ENCODE results near the gene SFXN3. TPM values are rescaled to one million over a fixed set of nuclear protein-coding genes. Genes with fewer than 3 reads are reported as not detected.

SFXN3 gene
- total RNA-seq, 6 experiments from 2014 or later, result 44.1 to 57.4 (median 50.5) TPM

DNA sequence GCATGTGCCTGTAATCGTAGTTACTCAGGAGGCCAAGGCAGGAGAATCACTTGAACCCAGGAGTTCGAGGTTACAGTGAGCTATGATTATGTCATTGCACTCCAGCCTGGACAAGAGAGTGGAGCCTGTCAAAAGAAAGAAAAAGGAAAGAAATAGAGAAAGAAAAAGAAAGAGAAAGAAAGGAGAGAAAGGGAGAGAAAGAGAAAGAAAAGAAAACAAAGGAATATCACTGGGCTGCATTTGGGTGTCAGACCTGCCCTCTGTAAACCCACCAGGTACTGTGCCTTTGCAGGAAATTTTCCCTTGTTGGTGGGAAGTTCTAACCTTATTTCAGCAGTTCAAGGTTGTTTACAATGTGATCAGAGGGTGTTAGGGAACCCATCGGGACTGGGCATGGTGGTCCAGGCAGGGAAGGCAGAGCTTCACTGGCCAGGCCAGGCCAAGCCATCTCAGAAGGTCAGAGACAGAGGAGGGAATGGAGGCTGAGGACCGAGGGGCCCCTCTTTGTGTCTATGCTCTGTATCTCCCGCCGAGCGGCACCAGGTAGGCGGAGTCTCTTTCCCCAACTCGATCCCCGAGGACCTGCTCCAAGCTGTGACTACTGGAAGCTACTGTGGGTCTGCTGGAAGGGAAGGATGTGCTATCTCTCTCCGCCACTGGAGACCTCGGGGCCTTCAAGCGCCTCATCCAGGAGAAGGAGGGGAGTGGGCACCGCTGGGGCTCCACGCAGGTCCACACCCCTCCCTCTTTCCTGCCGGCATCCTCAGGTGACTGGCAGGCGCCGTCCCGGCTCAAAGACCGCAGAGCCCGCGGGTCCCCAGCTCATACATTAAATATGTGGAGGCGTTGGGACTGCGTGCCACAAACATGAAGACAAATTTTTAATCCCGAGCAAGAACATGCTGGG, 15.6 kb downstream of the SFXN3 start:
- DNase-seq, result peak; percentile 18
- peaks cover 15% of the 10 kb centered on the region for H3K27me3 Mint-ChIP-seq (ENCODE audit: insufficient read depth)
- H3K9me3 Mint-ChIP-seq, result no peaks in the 10 kb centered on the region
- H3K4me3 Mint-ChIP-seq, result peak overlapping the region; percentile 78
- peak overlapping the region; percentile 69; the same call in 1 of the 2 replicates for H3K27ac Mint-ChIP-seq
- TF ChIP-seq, protein P1, sequence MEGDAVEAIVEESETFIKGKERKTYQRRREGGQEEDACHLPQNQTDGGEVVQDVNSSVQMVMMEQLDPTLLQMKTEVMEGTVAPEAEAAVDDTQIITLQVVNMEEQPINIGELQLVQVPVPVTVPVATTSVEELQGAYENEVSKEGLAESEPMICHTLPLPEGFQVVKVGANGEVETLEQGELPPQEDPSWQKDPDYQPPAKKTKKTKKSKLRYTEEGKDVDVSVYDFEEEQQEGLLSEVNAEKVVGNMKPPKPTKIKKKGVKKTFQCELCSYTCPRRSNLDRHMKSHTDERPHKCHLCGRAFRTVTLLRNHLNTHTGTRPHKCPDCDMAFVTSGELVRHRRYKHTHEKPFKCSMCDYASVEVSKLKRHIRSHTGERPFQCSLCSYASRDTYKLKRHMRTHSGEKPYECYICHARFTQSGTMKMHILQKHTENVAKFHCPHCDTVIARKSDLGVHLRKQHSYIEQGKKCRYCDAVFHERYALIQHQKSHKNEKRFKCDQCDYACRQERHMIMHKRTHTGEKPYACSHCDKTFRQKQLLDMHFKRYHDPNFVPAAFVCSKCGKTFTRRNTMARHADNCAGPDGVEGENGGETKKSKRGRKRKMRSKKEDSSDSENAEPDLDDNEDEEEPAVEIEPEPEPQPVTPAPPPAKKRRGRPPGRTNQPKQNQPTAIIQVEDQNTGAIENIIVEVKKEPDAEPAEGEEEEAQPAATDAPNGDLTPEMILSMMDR (IDR thresholded peaks at IDR 0.05), result no peak; the same call in 1 of the 2 replicates
- peaks cover 57% of the 10 kb centered on the region for H3K4me1 Mint-ChIP-seq (ENCODE audit: low read depth)
- no peaks in the 10 kb centered on the region; the same call in none of the 2 replicates for H3K36me3 Mint-ChIP-seq (ENCODE audit: low read depth)

DNA sequence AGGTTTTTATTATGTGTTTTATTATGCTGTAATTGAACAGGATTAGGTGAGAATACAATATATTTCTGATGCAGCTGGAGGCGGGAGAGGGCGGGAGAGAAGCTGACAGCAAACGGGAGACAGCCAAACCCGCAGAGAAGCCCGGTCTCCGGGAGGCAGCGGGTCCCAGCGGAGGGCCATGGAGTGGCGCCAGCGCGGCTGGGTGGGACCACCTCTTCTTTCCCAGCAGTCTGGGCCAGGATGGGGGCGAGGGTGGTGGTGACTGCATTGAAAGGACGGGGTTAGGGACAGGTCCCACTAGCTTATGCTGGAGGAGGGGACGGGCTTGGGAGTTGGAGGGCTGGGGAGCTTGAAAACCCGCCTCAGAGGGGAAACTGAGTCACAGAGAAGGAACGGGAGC, 16.2 kb downstream of the SFXN3 start:
- Mint-ChIP-seq H3K4me3 (peak overlapping the region; percentile 78), H3K9me3 (no peaks in the 10 kb centered on the region), H3K27me3 (ENCODE audit: insufficient read depth) (peaks cover 15% of the 10 kb centered on the region), H3K36me3 (ENCODE audit: low read depth) (no peaks in the 10 kb centered on the region; the same call in none of the 2 replicates), H3K27ac (peak overlapping the region; percentile 69; the same call in 1 of the 2 replicates), H3K4me1 (ENCODE audit: low read depth) (peaks cover 57% of the 10 kb centered on the region)
- no peak for DNase-seq
- TF ChIP-seq, protein P1 (IDR thresholded peaks at IDR 0.05), result no peak

DNA sequence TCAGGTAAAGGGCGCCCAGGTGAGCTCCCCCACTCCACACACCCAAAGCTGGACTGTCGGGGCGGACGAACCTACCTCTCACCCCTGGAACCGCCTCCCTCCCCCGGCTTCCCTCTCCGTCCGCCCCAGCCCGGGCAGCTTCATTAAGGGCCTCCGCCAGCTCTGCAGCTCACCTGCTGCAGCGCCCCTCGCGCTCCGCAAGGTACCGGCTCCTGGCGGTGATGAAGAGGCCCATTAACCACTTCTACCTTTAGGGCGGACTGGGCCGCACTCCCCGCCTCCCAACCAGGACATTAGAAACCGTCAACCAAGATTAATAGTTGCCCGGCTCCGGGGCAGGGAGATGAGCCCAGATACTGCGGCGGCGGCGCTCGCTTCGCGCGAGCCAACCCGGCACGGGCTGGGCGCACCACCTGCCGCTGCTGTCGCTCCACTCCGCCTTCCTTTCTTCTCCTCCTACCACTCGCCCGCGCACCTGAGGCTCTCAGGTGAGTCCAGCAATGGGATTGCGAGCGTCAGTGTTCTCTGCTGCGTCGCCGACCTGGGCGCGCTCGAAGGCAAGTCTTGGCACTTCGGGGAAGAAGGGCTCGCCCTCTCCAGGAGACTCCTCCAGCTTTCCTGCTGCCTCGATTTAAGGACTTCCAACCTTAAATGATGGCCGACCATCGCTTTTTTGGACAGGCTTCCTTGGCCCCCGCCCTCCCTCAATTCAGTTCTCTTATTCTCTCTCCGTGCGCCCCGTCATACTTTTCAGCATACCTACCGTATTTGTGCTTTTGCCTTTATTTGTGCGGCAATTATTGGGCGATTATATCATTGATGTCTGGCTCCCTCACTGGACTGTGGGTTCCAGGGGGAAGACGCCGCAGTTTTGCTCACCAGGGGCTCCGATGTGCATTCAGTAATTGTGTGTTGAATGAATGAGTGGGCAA, 17.2 kb downstream of the SFXN3 start:
- no peak overlapping the region for H3K4me3 Mint-ChIP-seq
- H3K27ac Mint-ChIP-seq, result no peak overlapping the region
- H3K4me1 Mint-ChIP-seq (ENCODE audit: low read depth), result peaks cover 57% of the 10 kb centered on the region
- H3K9me3 Mint-ChIP-seq, result no peaks in the 10 kb centered on the region
- TF ChIP-seq, protein P1 (IDR thresholded peaks at IDR 0.05), result no peak
- peaks cover 15% of the 10 kb centered on the region for H3K27me3 Mint-ChIP-seq (ENCODE audit: insufficient read depth)
- no peak for DNase-seq
- H3K36me3 Mint-ChIP-seq (ENCODE audit: low read depth), result no peaks in the 10 kb centered on the region; the same call in 1 of the 2 replicates

DNA sequence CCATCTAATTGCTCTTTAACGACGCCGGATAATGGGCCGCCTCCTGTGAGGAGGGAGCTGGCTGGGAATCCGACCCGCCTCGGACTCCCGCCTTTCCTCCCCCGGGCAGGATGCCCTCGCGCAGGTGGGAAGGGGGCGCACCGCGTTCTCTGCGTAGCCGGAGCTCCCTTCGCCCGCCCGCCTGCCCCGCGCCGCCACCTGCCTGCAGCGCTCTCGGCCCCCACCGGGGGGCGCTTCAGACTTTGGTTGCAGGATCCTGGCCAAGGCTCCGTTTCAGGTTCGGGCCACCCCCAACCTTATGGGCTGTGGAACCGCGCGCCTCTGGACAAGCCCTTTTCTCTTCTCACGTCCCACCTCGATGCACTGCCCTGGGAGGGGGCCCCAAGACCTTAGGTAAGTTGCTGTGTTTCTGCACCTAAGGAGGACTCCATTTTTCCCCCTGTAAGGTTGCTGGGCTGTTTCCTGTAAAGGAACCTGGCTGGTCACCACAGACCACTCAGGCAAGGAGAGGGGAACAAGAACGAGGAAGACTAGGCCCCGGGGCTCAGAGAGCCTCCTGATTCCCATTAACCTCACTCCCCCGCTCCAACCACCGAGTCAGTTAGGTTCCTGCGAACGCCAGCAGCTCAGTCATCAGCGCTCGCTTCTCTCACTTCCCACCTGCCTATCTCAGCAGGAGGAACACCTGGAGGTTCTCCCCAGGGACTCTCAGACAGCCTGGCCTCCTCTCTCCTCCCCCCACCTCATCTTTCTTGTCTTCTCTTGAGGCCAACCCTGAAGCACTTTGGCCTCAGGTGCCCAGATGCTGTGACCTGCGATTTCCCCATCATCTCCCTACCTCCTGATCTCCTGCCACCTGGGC, 19.4 kb downstream of the SFXN3 start:
- peaks cover 18% of the 10 kb centered on the region for H3K27me3 Mint-ChIP-seq (ENCODE audit: insufficient read depth)
- peaks cover 61% of the 10 kb centered on the region for H3K4me1 Mint-ChIP-seq (ENCODE audit: low read depth)
- DNase-seq, result peak; percentile 30
- H3K9me3 Mint-ChIP-seq, result no peaks in the 10 kb centered on the region
- TF ChIP-seq, protein P1 (IDR thresholded peaks at IDR 0.05), result peak; percentile 95
- H3K4me3 Mint-ChIP-seq, result peak overlapping the region; percentile 70
- no peaks in the 10 kb centered on the region; the same call in 1 of the 2 replicates for H3K36me3 Mint-ChIP-seq (ENCODE audit: low read depth)
- no peak overlapping the region for H3K27ac Mint-ChIP-seq

All from HFFc6 (cell line).